ENCODE measurements around the gene KCNC2. TPM values are rescaled to one million over a fixed set of nuclear protein-coding genes. Genes with fewer than 3 reads are reported as not detected.

Gene KCNC2
- total RNA-seq, 2 donors from 2014 or later = not detected

- Histone ChIP-seq H3K9ac (ENCODE audit: extremely low read depth, low read length, poor library complexity, severe bottlenecking) (no peak overlapping the region), H3K36me3 (ENCODE audit: control insufficient read depth, insufficient read depth, low read length) (no peaks in the 10 kb centered on the region), H3K9me3 (ENCODE audit: control insufficient read depth, low read length) (no peaks in the 10 kb centered on the region), H3K27me3 (ENCODE audit: control insufficient read depth, insufficient read depth, low read length, poor library complexity, severe bottlenecking) (no peaks in the 10 kb centered on the region), H3K4me1 (ENCODE audit: control insufficient read depth, insufficient read depth, low read length) (no peaks in the 10 kb centered on the region), H3K27ac (ENCODE audit: low read depth, low read length) (no peak overlapping the region), H3K4me3 (ENCODE audit: low read length) (no peak overlapping the region)
- no peaks in the 10 kb centered on the region for H3K9me3 Mint-ChIP-seq
- peak; percentile 43 for DNase-seq
- no peaks in the 10 kb centered on the region for H3K27me3 Mint-ChIP-seq (ENCODE audit: insufficient read depth)
- H3K4me3 Mint-ChIP-seq = no peak overlapping the region
- WGBS, 2 experiments (ENCODE audit: insufficient coverage in 1 of 2, insufficient read length in 1 of 2) = 100% methylated on average over 1 of the region's 1 CpG; no CpG with 5 or more reads in 1 of the 2 experiments
- no peaks in the 10 kb centered on the region for H3K36me3 Mint-ChIP-seq (ENCODE audit: low read depth)
- H3K4me1 Mint-ChIP-seq = no peaks in the 10 kb centered on the region
- H3K27ac Mint-ChIP-seq = no peak overlapping the region
- TF ChIP-seq, protein P1, sequence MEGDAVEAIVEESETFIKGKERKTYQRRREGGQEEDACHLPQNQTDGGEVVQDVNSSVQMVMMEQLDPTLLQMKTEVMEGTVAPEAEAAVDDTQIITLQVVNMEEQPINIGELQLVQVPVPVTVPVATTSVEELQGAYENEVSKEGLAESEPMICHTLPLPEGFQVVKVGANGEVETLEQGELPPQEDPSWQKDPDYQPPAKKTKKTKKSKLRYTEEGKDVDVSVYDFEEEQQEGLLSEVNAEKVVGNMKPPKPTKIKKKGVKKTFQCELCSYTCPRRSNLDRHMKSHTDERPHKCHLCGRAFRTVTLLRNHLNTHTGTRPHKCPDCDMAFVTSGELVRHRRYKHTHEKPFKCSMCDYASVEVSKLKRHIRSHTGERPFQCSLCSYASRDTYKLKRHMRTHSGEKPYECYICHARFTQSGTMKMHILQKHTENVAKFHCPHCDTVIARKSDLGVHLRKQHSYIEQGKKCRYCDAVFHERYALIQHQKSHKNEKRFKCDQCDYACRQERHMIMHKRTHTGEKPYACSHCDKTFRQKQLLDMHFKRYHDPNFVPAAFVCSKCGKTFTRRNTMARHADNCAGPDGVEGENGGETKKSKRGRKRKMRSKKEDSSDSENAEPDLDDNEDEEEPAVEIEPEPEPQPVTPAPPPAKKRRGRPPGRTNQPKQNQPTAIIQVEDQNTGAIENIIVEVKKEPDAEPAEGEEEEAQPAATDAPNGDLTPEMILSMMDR (conservative IDR thresholded peaks at IDR 0.05) = peak; percentile 52
These were observed 122.0 kb downstream of the KCNC2 start for GRCh38 chr12:75087654-75088053.

- H3K27ac ChIP-seq (ENCODE audit: low read depth, low read length) = no peak overlapping the region
- WGBS, 2 experiments (ENCODE audit: insufficient coverage in 1 of 2, insufficient read length in 1 of 2) = 79% methylated on average over 2 of the region's 2 CpGs; no CpG with 5 or more reads in 1 of the 2 experiments
- H3K4me3 Mint-ChIP-seq = no peak overlapping the region
These were observed 123.3 kb downstream of the KCNC2 start for GRCh38 chr12:75086091-75087038.

GRCh38 chr12:75081305-75081704 is 128.3 kb downstream of the KCNC2 start:
- no peak for DNase-seq
- H3K4me1 Mint-ChIP-seq = no peaks in the 10 kb centered on the region
- no peaks in the 10 kb centered on the region for H3K9me3 ChIP-seq (ENCODE audit: control insufficient read depth, low read length)
- no peaks in the 10 kb centered on the region for H3K4me1 ChIP-seq (ENCODE audit: control insufficient read depth, insufficient read depth, low read length)
- no peak overlapping the region for H3K9ac ChIP-seq (ENCODE audit: extremely low read depth, low read length, poor library complexity, severe bottlenecking)
- H3K27ac Mint-ChIP-seq = no peak overlapping the region
- H3K9me3 Mint-ChIP-seq = no peaks in the 10 kb centered on the region
- no peak overlapping the region for H3K4me3 ChIP-seq (ENCODE audit: low read length)
- no peak overlapping the region for H3K27ac ChIP-seq (ENCODE audit: low read depth, low read length)
- H3K36me3 ChIP-seq (ENCODE audit: control insufficient read depth, insufficient read depth, low read length) = no peaks in the 10 kb centered on the region
- TF ChIP-seq, protein P1 (conservative IDR thresholded peaks at IDR 0.05) = no peak
- no peaks in the 10 kb centered on the region for H3K27me3 ChIP-seq (ENCODE audit: control insufficient read depth, insufficient read depth, low read length, poor library complexity, severe bottlenecking)
- H3K27me3 Mint-ChIP-seq (ENCODE audit: insufficient read depth) = no peaks in the 10 kb centered on the region
- no peak overlapping the region for H3K4me3 Mint-ChIP-seq
- no peaks in the 10 kb centered on the region for H3K36me3 Mint-ChIP-seq (ENCODE audit: low read depth)
- WGBS, 2 experiments (ENCODE audit: insufficient coverage in 1 of 2, insufficient read length in 1 of 2) = no CpG with 5 or more reads among the region's 2 CpGs

More at GRCh38 chr12:75086091-75087038, 123.3 kb downstream of the KCNC2 start:
- Histone ChIP-seq H3K4me3 (ENCODE audit: low read length) (no peak overlapping the region), H3K9me3 (ENCODE audit: control insufficient read depth, low read length) (no peaks in the 10 kb centered on the region), H3K27me3 (ENCODE audit: control insufficient read depth, insufficient read depth, low read length, poor library complexity, severe bottlenecking) (no peaks in the 10 kb centered on the region), H3K36me3 (ENCODE audit: control insufficient read depth, insufficient read depth, low read length) (no peaks in the 10 kb centered on the region), H3K4me1 (ENCODE audit: control insufficient read depth, insufficient read depth, low read length) (no peaks in the 10 kb centered on the region), H3K9ac (ENCODE audit: extremely low read depth, low read length, poor library complexity, severe bottlenecking) (no peak overlapping the region)
- Mint-ChIP-seq H3K9me3 (no peaks in the 10 kb centered on the region), H3K4me1 (no peaks in the 10 kb centered on the region), H3K36me3 (ENCODE audit: low read depth) (no peaks in the 10 kb centered on the region), H3K27ac (no peak overlapping the region), H3K27me3 (ENCODE audit: insufficient read depth) (no peaks in the 10 kb centered on the region)
- TF ChIP-seq, protein P1 (conservative IDR thresholded peaks at IDR 0.05) = no peak
- DNase-seq = no peak
